Mammary epithelial cell (primary cell): ENCODE measurements around the gene POMP.

Source experiments
- CTCF ChIP-seq, 2 donors: IDR thresholded peaks in 1 of 2; conservative IDR thresholded peaks in 1 of 2; 2 replicates each; pipeline ENCODE4 v1.5.1; 2011 to 2012; ENCODE audit warnings: inconsistent platforms in 2 of 2, low read length in 2 of 2, mild to moderate bottlenecking in 2 of 2, control low read depth in 1 of 2, low read depth in 1 of 2; ENCODE audit not compliant: insufficient read depth in 1 of 2; ENCODE audit errors: extremely low read depth in 1 of 2
- EZH2 ChIP-seq: IDR thresholded peaks from 2 replicates; pipeline ENCODE4 v1.6.1; 2012; ENCODE audit warnings: low read length, inconsistent platforms, borderline replicate concordance

GRCh38 chr13:28621449-28621848, 37.5 kb upstream of the POMP start:
- TF ChIP-seq CTCF (conservative IDR thresholded peaks at IDR 0.05 in 1 of 2, IDR thresholded peaks at IDR 0.05 in 1 of 2; ENCODE audit: extremely low read depth in 1 of 2, insufficient read depth in 1 of 2, low read depth in 1 of 2, low read length in 2 of 2) (no peak), EZH2 (no peak)
